Neutrophil (primary cell): ENCODE measurements around the gene PKHD1.

Experiments
- H3K27ac ChIP-seq: fragments of 200-600 bp; sonication (generic); 2 replicates; pipeline ENCODE4 v1.5.1; 2016; ENCODE audit warnings: mild to moderate bottlenecking, moderate library complexity
- H3K27me3 ChIP-seq: fragments of 200-600 bp; sonication (generic); 2 replicates; pipeline ENCODE4 v1.6.0; 2016; ENCODE audit warnings: mild to moderate bottlenecking
- H3K36me3 ChIP-seq: fragments of 200-600 bp; sonication (generic); 2 replicates; pipeline ENCODE4 v1.5.1; 2017
- H3K4me1 ChIP-seq, 2 experiments: fragments of 200-600 bp in 1 of 2; sonication (generic) in 1 of 2; 1 replicate in 1 of 2; 2 replicates in 1 of 2; pipeline versions ENCODE4 v1.5.1 to v1.6.1; 2013 to 2016; ENCODE audit warnings: low read depth in 1 of 2, low read length in 1 of 2, mild to moderate bottlenecking in 1 of 2, moderate library complexity in 1 of 2; ENCODE audit not compliant: control insufficient read depth in 1 of 2, insufficient read depth in 1 of 2
- H3K4me3 ChIP-seq, 2 experiments: fragments of 200-600 bp in 1 of 2; sonication (generic) in 1 of 2; 1 replicate in 1 of 2; 2 replicates in 1 of 2; pipeline ENCODE4 v1.5.1; 2013 to 2016; ENCODE audit warnings: low read depth in 1 of 2, low read length in 1 of 2, mild to moderate bottlenecking in 1 of 2, moderate library complexity in 1 of 2
- H3K9me3 ChIP-seq: fragments of 200-600 bp; sonication (generic); 2 replicates; pipeline ENCODE4 v1.5.1; 2016
- CTCF ChIP-seq: fragments of 200-600 bp; sonication (generic); IDR thresholded peaks from 2 replicates; pipeline ENCODE4 v1.5.1; 2016; ENCODE audit warnings: antibody characterized with exemption

PKHD1 gene

DNA sequence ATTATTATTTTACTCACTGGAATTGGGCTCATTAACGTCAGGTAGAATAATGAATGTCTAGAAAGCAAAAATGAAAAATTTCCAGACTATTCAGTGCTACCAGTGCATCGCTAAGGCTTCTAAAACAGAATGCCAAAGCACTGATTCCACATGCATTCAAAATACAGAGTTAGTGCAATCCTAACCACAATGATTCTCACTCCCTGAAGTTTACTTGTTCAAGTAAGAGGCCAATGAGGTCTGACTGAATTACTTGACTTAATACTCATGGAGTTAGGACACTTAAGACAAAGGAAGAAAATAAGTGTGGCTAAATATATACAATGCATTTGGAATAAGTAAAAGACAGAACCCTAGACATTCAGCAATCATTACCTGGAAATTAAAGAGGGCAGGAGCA is 220.5 kb downstream of the PKHD1 start:
- no peak for TF ChIP-seq CTCF
- Histone ChIP-seq H3K4me3 (no peak overlapping the region), H3K27me3 (no peaks in the 10 kb centered on the region)

DNA sequence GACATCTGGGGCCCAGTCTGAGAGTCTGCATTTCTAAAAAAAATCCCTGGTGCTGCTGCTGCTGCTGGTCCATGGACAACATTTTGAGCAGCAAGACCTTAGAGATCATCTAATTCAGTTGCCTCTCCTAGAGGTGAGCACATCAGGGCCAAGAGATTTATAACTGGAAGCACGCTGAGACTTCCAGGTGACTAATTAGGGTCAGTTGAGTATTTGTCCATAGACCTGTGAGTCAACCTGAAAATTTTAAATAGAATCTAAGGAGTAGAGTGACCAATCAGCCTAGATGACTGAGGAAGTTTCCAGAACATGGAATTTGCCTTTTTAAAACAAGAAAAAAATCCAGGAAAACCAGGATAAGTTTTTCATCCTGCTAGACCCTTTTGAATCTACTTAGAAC is 221.4 kb downstream of the PKHD1 start:
- no peaks in the 10 kb centered on the region for H3K36me3 ChIP-seq
- H3K27me3 ChIP-seq: no peaks in the 10 kb centered on the region
- H3K27ac ChIP-seq: no peak overlapping the region
- TF ChIP-seq CTCF: no peak
- no peaks in the 10 kb centered on the region for H3K9me3 ChIP-seq
- H3K4me1 ChIP-seq: no peaks in the 10 kb centered on the region
- no peak overlapping the region for H3K4me3 ChIP-seq

More for the DNA sequence above, 220.5 kb downstream of the PKHD1 start:
- H3K9me3 ChIP-seq: no peaks in the 10 kb centered on the region
- no peaks in the 10 kb centered on the region for H3K4me1 ChIP-seq
- no peaks in the 10 kb centered on the region for H3K36me3 ChIP-seq
- H3K27ac ChIP-seq: no peak overlapping the region

GRCh38 chr6:51865176-51865575 is 222.2 kb downstream of the PKHD1 start:
- Histone ChIP-seq H3K27me3 (no peaks in the 10 kb centered on the region), H3K4me3 (no peak overlapping the region), H3K36me3 (no peaks in the 10 kb centered on the region), H3K4me1 (no peaks in the 10 kb centered on the region), H3K27ac (no peak overlapping the region), H3K9me3 (no peaks in the 10 kb centered on the region)
- TF ChIP-seq CTCF: no peak

DNA sequence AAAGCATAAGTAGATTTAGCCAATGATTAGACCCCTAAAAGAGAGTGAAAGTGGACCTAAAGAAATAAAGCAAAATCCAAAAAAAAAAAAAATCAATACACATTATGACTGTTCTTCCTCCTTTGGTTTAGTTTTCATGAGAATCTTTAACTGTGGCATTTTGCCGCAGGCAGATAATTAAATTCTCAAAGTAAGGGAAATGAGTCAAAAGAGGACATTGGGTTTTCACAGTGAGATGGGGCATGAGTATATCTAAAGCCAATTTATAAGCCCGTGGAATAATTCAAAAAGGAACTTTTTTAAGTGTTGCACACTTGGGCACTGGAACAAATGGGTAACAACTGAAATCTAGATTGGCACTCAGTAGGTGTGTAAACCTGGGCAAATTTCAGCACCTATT is 230.3 kb downstream of the PKHD1 start:
- no peak for TF ChIP-seq CTCF
- Histone ChIP-seq H3K36me3 (no peaks in the 10 kb centered on the region), H3K4me3 (no peak overlapping the region), H3K27ac (no peak overlapping the region), H3K27me3 (no peaks in the 10 kb centered on the region), H3K4me1 (no peaks in the 10 kb centered on the region), H3K9me3 (no peaks in the 10 kb centered on the region)

GRCh38 chr6:51856508-51856907 is 230.9 kb downstream of the PKHD1 start:
- TF ChIP-seq CTCF: no peak
- H3K27ac ChIP-seq: no peak overlapping the region
- no peaks in the 10 kb centered on the region for H3K27me3 ChIP-seq
- no peak overlapping the region for H3K4me3 ChIP-seq
- no peaks in the 10 kb centered on the region for H3K36me3 ChIP-seq
- H3K4me1 ChIP-seq: no peaks in the 10 kb centered on the region
- no peaks in the 10 kb centered on the region for H3K9me3 ChIP-seq
